Stomach (tissue), 9 donors: Measurements from ENCODE around the gene SNX30. TPM values are rescaled to one million over a fixed set of nuclear protein-coding genes. Genes with fewer than 3 reads are reported as not detected.
A peak's percentile ranks its signal among the peaks of the same experiment; 100 is the strongest.

Experiments used
- DNase-seq, 2 donors: peaks; one replicate each; pipeline versions ENCODE4 v3.0.0 to v3.0.0-alpha.2; 2013 to 2019
- H3K27ac ChIP-seq, 5 donors: fragments of 200-600 bp in 4 of 5; sonication (generic) in 4 of 5; one replicate each; pipeline ENCODE4 v1.5.1; 2013 to 2019; ENCODE audit warnings: mild to moderate bottlenecking in 1 of 5, moderate library complexity in 1 of 5
- H3K27me3 ChIP-seq, 3 donors: fragments of 200-600 bp; sonication (generic); one replicate each; pipeline ENCODE4 v1.5.1; 2017 to 2019; ENCODE audit warnings: mixed run types in 1 of 3
- H3K36me3 ChIP-seq, 4 donors: fragments of 200-600 bp; sonication (generic); 1 replicate in 3 of 4; 2 replicates in 1 of 4; pipeline ENCODE4 v1.5.1; 2016 to 2019
- H3K4me1 ChIP-seq, 4 donors: fragments of 200-600 bp; sonication (generic); one replicate each; pipeline ENCODE4 v1.5.1; 2016 to 2019
- H3K4me3 ChIP-seq, 4 donors: fragments of 200-600 bp; sonication (generic) in 3 of 4; one replicate each; pipeline ENCODE4 v1.5.1; 2016 to 2019; ENCODE audit warnings: mild to moderate bottlenecking in 1 of 4
- H3K9me3 ChIP-seq, 4 donors: fragments of 200-600 bp; sonication (generic); one replicate each; pipeline ENCODE4 v1.5.1; 2016 to 2019
- CTCF ChIP-seq, 7 experiments: fragments of 450-650 bp in 4 of 7; fragments of 200-600 bp in 3 of 7; sonication (generic) in 3 of 7; IDR thresholded peaks; one replicate each; pipeline ENCODE4 v1.5.1; 2016 to 2019; ENCODE audit warnings: antibody characterized with exemption in 7 of 7, control low read depth in 2 of 7, mild to moderate bottlenecking in 1 of 7
- EP300 ChIP-seq: sonication (generic); formaldehyde crosslinking; IDR thresholded peaks from one replicate; pipeline ENCODE4 v1.6.1; 2017; ENCODE audit warnings: antibody characterized with exemption
- POLR2A ChIP-seq, 4 donors: fragments of 450-650 bp; IDR thresholded peaks; one replicate each; pipeline ENCODE4 v1.6.1; 2016; ENCODE audit warnings: antibody characterized with exemption in 4 of 4, control low read depth in 2 of 4, mild to moderate bottlenecking in 1 of 4, moderate library complexity in 1 of 4
- POLR2AphosphoS5 ChIP-seq, 3 donors: sonication (generic); formaldehyde crosslinking; IDR thresholded peaks; one replicate each; pipeline ENCODE4 v1.6.1; 2016; ENCODE audit warnings: antibody characterized with exemption in 3 of 3
- WGBS, 5 donors: extraction: QIAGEN DNeasy Blood & Tissue Kit in 3 of 5; methylation state at CpG; one replicate each; pipeline versions ENCODE4 v1.1.5 to v1.1.7; 2013 to 2018; 5-methylcytosine and 5-hydroxymethylcytosine counted together
- intact Hi-C: fragments of 100-400 bp; cut with DNase I; formaldehyde crosslinking; loops from one replicate; pipeline ENCODE4 v1.15.1; 2023; ENCODE audit warnings: low total_unique reads
- polyA plus RNA-seq, 3 donors: library from polyadenylated mRNA; stranded (reverse); fragments of 200-250 nt; gene quantifications; one replicate each; pipeline ENCODE4 v1.2.3, GENCODE V29; 2013
- total RNA-seq, 5 donors: library from RNA; depleted of rRNA; stranded (reverse); fragments of >200 nt; gene quantifications; one replicate each; pipeline versions ENCODE4 v1.1.0 to v1.2.3, GENCODE V29; 2014 to 2016
- donor health status: healthy with polysubstance abuse.
- donor health status: Bipolar disorder and iron deficiency.
- donor health status: healthy.

The SNX30 gene
- total and polyA plus RNA-seq, 8 donors, result 1.2 to 37.1 (median 5.3) TPM

DNA sequence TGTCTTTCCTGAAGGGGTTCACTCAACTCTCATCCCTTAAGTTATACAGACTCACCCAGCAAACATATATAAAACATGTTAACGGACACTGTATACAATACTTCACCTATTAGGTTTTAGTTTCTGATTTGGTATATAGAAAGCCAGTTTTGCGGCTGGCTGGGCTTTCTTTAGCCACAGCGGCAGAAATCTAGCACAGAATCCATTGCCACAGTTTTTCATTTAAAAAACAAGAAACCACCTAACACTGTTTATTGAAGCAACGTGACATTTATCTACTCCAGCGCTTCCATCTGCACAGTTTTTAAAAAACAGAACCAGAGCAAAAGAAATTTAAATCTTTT is 67.3 kb downstream of the SNX30 start:
- no peak for DNase-seq
- Histone ChIP-seq H3K27ac (no peak overlapping the region), H3K27me3 (no peaks in the 10 kb centered on the region), H3K36me3 (peaks cover 0 to 13% (median 9%) of the 10 kb centered on the region in 4 donors), H3K9me3 (no peaks in the 10 kb centered on the region), H3K4me1 (peaks cover 0 to 20% (median 7%) of the 10 kb centered on the region in 4 donors), H3K4me3 (no peak overlapping the region)
- 91 to 94% (median 93%) methylated on average over 5 of the region's 5 CpGs for WGBS, 5 donors
- intact Hi-C loops, result no loop called here
- no peak for TF ChIP-seq CTCF (IDR thresholded peaks at IDR 0.05)
- TF ChIP-seq POLR2A (IDR thresholded peaks at IDR 0.05), result no peak
- no peak for TF ChIP-seq EP300
- TF ChIP-seq POLR2AphosphoS5 (IDR thresholded peaks at IDR 0.05), result no peak

GRCh38 chr9:112819635-112820496 is 69.3 kb downstream of the SNX30 start:
- intact Hi-C loops, result no loop called here
- DNase-seq, result peak; percentile 37 to 87
- Histone ChIP-seq H3K9me3 (no peaks in the 10 kb centered on the region), H3K27ac (peak overlapping the region in 1 of 5 donors; percentile 7), H3K4me3 (no peak overlapping the region), H3K4me1 (peaks cover 0 to 39% (median 14%) of the 10 kb centered on the region in 4 donors), H3K36me3 (peaks cover 0 to 13% (median 9%) of the 10 kb centered on the region in 4 donors), H3K27me3 (no peaks in the 10 kb centered on the region)
- WGBS, 5 donors, result 37 to 59% (median 44%) methylated on average over 7 of the region's 7 CpGs
- no peak for TF ChIP-seq POLR2A (IDR thresholded peaks at IDR 0.05)
- peak in 1 of 3 donors; percentile 58 for TF ChIP-seq POLR2AphosphoS5 (IDR thresholded peaks at IDR 0.05)
- TF ChIP-seq CTCF (IDR thresholded peaks at IDR 0.05), result peak in 5 of 7 experiments; percentile 27 to 57 (median 54)

GRCh38 chr9:112820881-112821280 is 70.3 kb downstream of the SNX30 start:
- Histone ChIP-seq H3K4me3 (no peak overlapping the region), H3K36me3 (peaks cover 0 to 13% (median 9%) of the 10 kb centered on the region in 4 donors), H3K9me3 (no peaks in the 10 kb centered on the region), H3K27ac (no peak overlapping the region), H3K4me1 (peaks cover 0 to 43% (median 14%) of the 10 kb centered on the region in 4 donors), H3K27me3 (no peaks in the 10 kb centered on the region)
- intact Hi-C loops, result no loop called here
- DNase-seq, result no peak
- WGBS, 5 donors, result 83 to 94% (median 90%) methylated on average over 4 of the region's 4 CpGs
- TF ChIP-seq EP300 (no peak), POLR2A (IDR thresholded peaks at IDR 0.05) (no peak), POLR2AphosphoS5 (IDR thresholded peaks at IDR 0.05) (no peak), CTCF (IDR thresholded peaks at IDR 0.05) (no peak)

DNA sequence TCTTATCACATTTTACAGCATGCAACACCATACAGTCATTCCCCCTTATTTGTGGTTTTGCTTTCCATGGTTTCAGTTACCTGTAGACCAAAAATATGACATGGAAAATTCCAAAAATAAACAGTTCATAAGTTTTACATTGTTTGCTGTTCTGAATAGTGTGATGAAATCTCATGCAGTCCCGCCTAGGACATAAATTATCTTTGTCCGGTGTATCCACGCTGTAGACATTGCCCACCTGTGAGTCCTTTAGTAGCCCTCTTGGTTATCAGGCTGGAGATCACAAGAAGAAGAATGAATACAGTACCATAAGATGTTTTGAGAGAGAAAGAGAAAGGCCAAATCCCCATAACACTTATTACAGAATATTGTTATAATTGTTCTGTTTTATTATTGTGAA is 72.1 kb downstream of the SNX30 start:
- H3K27me3 ChIP-seq, result no peaks in the 10 kb centered on the region
- H3K36me3 ChIP-seq, result peaks cover 0 to 13% (median 9%) of the 10 kb centered on the region in 4 donors
- H3K4me1 ChIP-seq, result peaks cover 0 to 32% (median 11%) of the 10 kb centered on the region in 4 donors
- TF ChIP-seq POLR2A (IDR thresholded peaks at IDR 0.05) (no peak), POLR2AphosphoS5 (IDR thresholded peaks at IDR 0.05) (no peak), CTCF (IDR thresholded peaks at IDR 0.05) (no peak), EP300 (no peak)
- no peak overlapping the region for H3K27ac ChIP-seq
- intact Hi-C loops, result no loop called here
- no peak for DNase-seq
- no peak overlapping the region for H3K4me3 ChIP-seq
- H3K9me3 ChIP-seq, result no peaks in the 10 kb centered on the region
- 64 to 89% (median 79%) methylated on average over 3 of the region's 3 CpGs for WGBS, 5 donors
